Stimulated activated CD8-positive, alpha-beta memory T cell treated with anti-CD3 and anti-CD28 coated beads, Interleukin-4, amount 100 ng/mL, for 24 hours (primary cell): ENCODE results near the gene C13orf46.
"Not testable (repeated sequence)": the region's sequence is repeated elsewhere in the genome, so short reads cannot be mapped to it uniquely, and the experiment has no call there.

Source experiments
- DNase-seq: peaks from one replicate; pipeline ENCODE4 v3.0.0-alpha.2; 2020; ENCODE audit warnings: low read depth

Gene C13orf46

DNA sequence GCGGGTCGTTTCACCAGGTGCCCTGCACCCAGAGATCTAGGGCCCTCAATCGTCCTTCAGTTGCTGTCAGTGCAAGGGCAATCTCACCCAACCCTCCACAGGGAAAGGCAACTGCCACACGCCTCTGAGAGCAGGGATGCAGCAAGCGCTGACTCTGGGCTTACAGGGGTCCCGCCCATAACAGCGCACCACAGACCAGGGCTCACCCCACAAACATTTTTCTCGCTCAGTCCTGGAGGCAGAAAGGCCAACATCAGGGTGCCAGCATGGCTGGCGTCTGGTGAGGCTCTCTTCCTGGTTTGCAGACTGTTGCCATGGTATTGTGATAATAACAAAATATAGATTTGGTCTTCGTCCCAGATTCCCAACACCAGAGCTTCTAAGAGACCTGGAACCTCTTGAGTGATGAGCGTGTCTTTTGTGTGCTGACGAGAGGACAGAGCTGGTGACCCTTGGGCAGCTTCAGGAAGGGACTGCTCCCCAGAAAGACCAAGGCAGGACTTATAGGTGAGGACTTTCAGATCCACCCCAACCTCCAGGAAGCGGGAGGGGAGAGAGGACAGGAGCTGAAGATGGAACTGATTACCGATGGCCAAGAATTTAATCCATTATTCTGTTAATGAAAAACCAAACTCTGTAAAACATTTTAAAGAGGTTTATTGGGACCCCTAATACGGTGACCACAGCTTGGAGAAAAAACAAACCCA, 51.3 kb downstream of the C13orf46 start:
- no peak for DNase-seq

GRCh38 chr13:113921763-113922162, 52.1 kb downstream of the C13orf46 start:
- DNase-seq, result no peak

DNA sequence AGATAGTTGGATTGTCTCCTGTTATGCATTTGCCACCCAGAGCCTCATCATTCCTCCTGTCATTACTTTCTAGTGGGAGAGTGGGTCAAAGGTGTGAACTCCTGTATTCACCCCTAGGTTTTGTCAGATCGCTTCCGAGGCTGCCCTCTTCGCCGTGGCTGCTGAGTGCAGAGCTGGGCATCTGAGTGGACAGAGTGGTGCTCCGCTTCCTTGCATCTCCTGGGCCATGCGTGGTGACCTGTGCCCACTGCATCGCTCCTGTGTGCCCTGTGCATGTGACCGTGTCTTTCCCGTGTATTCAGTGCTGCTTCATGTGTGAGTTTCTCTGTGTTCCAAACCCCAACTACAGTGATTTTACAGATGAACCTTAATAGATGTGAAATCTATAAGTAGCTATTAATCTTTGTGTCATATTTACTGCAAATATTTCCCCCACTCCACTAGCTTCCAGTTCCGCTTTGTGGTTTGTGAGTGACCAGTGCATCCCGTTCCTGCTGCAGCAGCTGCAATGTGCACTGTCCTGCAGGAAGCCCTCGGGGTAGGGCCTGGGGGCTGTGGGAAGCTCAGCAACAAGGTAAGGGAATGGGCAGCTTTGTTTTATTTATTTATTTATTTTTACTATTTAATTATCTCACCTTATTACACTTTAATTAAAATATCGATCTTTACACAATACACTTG, 53.1 kb downstream of the C13orf46 start:
- DNase-seq, result no peak

DNA sequence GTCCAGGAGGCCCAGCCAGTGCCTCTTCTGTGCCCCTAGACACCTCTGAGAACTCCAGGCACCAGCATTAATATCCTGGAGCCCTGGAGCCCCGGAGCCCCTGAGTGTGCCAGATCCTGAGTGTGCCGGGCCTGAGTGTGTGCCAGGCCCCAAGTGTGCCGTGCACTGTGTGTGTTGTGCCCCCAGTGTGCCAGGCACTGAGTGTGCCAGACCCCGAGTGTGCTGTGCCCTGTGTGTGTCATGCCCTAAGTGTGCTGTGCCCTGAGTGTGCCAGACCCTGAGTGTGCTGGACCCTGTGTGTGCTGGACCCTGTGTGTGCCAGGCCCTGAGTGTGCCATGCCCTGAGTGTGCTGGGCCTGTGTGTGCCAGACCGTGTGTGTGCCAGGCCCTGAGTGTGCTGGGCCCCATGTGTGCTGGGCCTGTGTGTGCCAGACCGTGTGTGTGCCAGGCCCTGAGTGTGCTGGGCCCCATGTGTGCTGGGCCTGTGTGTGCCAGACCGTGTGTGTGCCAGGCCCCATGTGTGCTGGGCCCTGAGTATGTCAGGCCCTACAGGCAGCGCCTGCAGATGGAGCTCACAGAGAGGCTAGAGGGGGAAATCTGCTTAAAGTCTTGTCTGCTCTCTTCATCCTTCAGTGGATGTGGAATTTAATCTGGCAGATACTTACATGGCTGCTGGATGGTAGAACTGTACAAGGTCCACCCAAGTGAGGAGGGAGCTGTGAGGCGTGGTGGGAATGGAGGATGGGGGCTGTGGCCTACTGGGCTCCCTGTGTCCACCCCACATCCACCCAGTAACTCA, 53.9 kb downstream of the C13orf46 start:
- DNase-seq, result no peak

DNA sequence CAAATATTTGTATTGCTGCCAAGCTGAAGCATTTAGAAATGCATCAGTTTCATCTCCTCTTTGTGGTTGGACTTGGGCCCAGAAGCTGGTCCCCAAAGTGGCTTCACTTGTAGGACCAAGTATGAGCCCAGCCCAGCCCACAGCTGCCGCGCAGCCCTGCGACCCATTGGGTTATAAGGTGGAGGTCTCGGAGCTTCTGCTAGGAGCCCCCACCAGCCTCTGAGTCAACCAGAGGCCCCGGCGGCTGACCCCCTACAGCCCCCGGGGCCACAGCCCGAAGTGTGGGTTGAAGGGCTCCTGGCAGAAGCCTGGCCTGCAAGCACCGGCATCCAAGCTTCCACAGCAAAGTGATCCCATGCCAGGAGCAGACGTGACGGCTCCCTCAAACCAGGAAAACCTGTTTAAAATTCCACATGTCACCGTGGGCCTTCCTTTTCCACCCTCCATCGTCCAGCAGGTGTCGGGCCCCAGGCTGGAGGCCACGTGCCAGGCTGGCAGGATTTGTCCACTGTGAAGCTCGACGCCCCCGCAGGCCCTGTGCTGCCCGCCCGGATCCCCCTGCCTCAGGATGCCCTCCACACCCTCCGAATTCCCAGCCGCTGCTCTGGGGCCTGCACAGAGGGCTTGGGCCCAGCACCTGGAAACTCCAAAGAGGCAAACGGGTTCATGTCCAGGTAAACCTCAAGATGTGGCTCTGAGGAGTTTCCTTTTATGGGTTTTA, 54.7 kb downstream of the C13orf46 start:
- DNase-seq, result no peak

DNA sequence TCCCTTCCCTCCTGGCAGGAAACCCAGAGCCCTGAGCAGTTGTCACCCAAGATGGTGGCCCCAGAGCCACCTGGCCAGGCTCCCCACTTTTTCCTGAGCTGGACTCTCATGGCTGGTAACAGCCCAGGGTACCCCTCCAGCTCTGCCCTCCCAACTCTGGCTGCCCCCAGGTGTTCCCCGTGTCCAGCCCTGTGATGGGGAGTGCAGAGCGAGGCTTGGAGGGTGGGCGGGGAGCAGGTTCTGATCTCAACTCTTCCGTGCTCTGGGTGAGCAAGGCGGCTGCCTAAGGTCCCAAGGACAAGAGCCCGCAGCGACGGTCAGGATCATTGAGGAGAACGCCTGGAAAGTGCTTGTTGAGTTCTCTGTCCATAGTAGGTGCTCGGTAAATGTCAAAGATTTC, 55.3 kb downstream of the C13orf46 start:
- DNase-seq, result no peak

DNA sequence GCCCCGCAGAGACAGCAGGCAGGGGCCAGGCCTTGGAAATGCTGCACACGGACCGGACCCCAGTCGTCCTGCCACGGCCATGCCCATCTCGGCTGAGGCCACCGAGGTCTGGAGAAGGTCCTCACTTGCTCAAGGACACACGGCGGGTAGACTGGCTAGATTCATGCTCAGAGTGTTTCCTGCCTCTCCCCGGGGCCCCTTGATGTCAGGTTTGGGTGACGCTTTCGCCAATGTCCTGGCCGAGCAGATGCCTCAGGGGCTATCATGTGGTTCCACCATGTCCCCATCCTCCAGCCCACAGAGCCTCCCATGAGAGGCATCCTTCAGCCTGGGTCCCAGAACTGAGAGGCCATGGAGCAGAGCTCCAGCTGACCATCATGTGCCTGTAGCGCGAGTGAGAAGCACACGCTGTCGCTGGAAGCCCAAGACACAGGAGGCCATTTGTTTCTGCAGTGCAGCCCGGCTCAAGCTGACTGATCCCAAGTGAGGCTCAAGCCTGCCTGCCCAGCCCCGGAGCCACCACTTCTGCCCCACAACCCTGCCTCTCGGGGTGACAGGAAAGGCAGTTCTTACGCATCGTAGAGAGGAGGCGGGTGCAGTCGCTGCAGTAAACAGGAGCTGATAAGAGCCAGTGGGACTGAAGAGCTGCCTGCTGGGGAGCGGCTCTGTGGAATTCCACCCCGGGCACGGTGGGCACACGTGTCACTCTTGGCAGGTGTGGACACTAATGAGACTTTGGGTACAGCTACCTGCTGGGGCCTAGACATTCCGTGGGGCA, 56.1 kb downstream of the C13orf46 start:
- no peak for DNase-seq

- DNase-seq, result no peak
These were observed 56.8 kb downstream of the C13orf46 start for GRCh38 chr13:113917096-113917495.

- DNase-seq, result no peak
These were observed 57.5 kb downstream of the C13orf46 start for GRCh38 chr13:113916330-113916815.

DNA sequence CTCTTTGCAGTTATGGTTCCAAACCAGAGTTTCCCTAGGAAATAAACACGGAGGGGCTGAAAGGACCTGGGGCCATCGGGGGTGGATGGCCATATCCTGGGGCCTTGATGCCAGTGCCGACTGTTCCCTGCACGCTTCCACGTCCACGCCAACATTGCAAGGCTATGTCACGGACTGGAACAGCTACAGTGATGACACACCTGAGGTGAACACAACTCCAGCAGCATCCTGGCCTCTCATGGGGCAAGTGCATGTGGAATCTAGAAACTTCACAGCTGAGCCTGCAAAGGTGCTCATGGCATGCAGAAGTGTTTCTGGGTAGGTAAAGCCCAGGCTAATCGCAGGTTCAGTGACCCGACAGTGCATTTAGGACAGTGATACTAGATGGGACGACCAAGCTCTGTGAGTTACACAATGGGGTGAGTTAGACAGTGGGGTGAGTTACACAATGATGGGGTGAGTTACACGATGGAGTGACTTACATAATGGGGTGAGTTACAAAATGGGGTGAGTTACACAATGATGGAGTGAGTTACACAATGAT, 58.0 kb downstream of the C13orf46 start:
- DNase-seq, result no peak

DNA sequence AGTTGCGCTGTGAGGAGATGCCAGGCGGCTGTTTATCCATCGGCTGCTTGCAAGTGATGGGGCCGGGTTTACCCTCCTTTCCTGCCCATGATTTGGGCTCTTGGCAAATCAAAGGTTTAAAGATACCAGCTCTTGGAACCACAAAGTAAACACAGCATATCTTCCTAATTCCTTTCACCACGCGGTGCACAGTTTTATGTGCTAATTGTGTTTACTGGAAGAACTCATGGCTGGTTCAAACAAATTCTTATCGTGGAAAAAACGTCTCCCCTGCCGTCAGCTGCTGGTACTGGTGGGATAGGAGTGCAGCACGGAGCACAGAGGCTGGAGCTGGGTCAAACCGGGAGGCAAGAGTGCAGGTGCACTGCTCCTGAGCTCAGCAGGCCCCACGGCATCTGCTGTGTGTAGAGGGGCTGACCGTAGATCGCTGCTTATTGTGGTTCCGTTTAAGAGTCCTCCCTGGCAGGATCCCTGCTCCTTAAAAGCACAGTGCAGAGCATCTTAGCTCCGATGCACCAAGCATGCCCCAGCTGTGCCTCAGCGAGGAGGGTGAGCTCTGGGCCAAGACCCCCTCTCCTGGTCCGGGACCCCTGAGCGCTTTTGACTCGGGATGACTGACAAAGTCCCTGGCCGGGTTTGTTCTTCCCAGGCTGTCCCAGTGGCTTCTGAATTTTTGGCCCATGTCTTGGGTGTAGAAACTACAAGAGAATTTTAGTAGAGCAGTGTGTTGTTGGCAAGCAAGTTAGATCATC, 58.7 kb downstream of the C13orf46 start:
- no peak for DNase-seq

DNA sequence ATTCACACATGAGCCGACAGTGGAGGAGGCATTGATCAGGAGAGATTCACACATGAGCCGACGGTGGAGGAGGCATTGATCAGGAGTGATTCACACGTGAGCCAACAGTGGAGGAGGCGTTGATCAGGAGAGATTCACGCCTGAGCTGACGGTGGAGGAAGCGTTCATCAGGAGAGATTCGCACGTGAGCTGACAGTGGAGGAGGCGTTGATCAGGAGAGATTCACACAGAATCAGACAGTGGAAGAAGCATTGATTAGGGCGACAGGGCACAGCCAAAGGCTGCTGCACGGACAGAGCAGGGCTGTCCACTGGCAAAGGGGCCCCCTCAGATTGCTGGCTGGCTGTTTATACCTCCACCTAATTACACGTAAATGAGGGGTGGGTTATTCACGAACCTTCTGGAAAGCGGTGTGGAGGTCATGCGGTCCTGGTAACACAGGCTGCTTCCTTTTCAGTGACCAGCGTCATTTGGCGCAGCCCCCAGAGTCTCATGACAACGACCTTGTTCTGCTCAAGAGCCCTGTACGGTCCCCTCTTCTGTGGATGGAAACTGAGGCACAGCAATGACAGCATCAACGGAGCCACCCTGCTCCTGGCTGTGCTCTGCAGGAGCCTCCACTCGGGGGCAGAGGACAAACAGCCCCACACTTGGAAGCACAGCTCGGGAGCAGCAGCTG, 59.4 kb downstream of the C13orf46 start:
- no peak for DNase-seq

DNA sequence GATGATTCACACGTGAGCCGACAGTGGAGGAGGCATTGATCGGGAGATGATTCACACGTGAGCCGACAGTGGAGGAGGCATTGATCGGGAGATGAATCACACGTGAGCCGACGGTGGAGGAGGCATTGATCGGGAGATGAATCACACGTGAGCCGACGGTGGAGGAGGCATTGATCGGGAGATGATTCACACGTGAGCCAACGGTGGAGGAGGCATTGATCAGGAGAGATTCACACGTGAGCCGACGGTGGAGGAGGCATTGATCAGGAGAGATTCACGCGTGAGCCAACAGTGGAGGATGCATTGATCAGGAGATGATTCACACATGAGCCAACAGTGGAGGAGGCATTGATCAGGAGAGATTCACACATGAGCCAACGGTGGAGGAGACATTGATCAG, 60.0 kb downstream of the C13orf46 start:
- not testable (repeated sequence) for DNase-seq

DNA sequence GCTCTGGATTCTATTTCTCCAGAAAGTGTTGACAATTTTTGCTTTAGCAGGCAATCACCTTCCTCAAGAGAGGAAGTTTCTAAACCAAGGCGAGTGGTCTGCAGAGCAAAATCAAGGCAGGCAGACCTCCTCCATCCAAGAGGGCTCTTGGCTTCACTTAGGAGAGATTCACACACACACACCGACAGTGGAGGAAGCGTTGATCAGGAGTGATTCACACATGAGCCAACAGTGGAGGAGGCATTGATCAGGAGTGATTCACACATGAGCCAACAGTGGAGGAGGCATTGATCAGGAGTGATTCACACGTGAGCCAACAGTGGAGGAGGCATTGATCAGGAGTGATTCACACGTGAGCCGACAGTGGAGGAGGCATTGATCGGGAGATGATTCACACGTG, 60.5 kb downstream of the C13orf46 start:
- DNase-seq, result not testable (repeated sequence)

GRCh38 chr13:113912596-113912995, 61.3 kb downstream of the C13orf46 start:
- no peak for DNase-seq

- DNase-seq, result no peak
These were observed 66.0 kb downstream of the C13orf46 start for GRCh38 chr13:113907635-113908617.

DNA sequence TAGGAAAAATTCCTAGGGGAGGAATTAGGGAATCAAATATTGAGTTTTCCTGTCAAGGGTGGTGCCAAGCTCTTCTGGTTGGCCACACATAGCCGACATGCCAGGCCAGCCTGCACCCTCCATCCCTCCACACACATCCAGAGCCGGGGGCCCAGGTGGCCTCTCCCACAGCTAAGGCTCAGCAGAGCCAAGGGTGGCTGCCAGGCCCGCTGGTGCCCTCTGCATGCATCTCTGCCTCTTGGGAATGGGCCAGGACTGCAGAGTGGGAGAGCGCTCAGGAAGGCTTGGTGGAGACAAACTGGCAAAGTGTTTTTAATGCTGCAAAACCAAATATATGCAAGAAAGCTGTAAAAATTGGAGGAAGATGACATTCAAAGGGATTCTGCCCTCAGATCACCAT, 67.3 kb downstream of the C13orf46 start:
- DNase-seq, result no peak

DNA sequence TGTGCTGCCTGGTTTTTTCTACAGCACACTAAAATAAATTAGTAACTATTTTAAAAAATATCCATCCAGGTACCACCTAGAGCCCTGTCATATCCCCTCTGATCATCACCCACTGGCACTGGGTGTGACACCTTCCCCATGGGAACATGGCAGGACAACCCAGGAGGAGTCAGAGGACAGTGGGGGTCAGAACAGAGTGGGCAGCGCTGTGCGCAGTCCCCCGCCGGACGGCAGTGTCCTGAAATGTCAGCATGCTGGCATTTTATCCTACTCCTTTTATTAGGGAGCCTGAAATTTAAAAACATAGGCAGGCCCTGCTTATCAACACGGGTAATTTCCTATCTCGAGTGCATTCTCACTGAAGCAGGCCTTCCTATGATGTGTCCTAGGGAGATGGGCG, 67.9 kb downstream of the C13orf46 start:
- DNase-seq, result no peak

DNA sequence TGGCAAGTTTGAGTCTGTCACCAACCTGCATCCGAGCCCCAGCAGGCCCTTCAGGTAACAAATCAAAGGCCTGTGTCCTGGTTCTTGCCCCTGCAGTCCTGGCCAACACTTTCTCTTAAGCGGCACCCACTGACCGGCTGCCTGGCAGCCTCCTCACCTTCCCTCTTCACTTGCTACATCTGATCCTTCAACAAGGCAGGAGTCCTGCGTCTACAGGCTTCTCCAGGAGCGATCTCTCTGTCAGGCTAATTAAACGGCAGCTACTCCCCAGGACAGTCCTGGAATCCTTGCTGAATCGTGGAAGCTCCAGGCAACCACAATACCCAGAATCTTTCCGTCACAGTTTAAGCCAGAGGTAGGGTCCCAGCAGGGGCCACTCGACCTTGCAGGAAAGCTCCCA, 68.9 kb downstream of the C13orf46 start:
- no peak for DNase-seq
